ENCODE results near the gene S100A6.
A peak's percentile ranks its signal among the peaks of the same experiment; 100 is the strongest.
"Not testable (repeated sequence)": the region's sequence is repeated elsewhere in the genome, so short reads cannot be mapped to it uniquely, and the experiment has no call there.

The S100A6 gene

DNA sequence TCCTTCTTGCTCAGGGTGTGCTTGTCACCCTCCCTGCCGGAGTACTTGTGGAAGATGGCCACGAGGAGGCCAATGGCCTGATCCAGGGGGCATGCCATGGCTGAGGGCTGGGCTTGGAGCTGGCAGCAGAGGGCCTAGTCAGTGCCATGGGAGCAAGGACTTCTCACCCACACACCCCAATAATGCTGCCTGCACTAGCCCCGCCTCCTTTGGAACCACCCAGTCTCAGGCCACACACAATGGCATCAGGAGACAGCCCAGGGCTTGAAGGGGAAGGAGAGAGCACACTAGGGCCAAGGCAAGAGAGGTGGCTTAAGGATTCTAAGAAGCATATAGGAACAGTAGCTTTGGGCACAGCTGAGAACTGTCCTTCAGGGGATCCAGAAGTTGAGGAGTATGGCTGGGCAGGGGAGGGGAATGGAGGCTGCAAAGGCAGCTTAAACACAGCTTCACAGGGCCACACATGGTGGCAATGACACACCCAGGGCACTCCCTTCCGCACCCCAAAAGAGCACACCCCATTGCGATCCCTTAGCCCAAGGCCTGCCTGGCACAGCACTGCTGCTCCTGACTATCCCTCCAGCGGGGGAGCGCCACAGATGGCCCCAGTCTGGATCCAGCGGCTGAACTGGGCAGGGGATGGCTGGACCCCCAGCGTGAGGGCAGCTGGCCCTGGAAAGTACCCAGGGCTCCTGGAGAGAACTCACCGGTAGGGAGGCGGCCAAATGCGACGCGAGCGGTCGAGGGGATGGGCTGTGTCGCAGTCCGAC lies at the start of gene S100A6:
S100A6 (minus strand) TSS at position 750 of the 770 bp plus-strand sequence; CDS start at position 98, 652 bp downstream.
- Mint-ChIP-seq H3K36me3 (ENCODE audit: low read depth) (no peaks in the 10 kb centered on the region), H3K4me3 (peak within 1 kb of the TSS; percentile 68), H3K27ac (no peak within 1 kb of the TSS)

DNA sequence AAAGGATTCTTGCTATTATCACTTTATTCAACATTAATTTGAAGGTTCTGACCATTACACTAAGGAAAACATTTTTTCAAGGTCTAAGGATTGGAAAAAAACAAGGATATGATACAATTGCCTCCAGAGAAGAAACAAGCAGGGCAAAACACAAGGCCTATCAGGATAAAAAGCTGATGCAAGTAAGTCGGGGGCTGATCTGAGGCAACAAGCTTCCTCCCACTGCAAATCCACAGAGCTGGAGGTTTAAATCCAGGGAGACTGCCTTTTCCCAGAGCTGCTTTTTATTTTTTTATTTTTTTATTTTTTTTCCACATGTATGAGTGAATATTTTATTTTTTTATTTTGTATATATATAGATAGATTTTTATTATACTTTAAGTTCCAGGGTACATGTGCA lies 49.2 kb upstream of the S100A6 start:
- H3K27ac Mint-ChIP-seq = no peak overlapping the region
- no peak overlapping the region for H3K4me3 Mint-ChIP-seq
- no peak for DNase-seq
- no peaks in the 10 kb centered on the region for H3K36me3 Mint-ChIP-seq (ENCODE audit: low read depth)
- peaks cover 9% of the 10 kb centered on the region for H3K27me3 Mint-ChIP-seq (ENCODE audit: low read depth, poor library complexity)
- H3K4me1 Mint-ChIP-seq = peaks cover 42% of the 10 kb centered on the region
- H3K9me3 Mint-ChIP-seq = no peaks in the 10 kb centered on the region
- TF ChIP-seq, protein P1, sequence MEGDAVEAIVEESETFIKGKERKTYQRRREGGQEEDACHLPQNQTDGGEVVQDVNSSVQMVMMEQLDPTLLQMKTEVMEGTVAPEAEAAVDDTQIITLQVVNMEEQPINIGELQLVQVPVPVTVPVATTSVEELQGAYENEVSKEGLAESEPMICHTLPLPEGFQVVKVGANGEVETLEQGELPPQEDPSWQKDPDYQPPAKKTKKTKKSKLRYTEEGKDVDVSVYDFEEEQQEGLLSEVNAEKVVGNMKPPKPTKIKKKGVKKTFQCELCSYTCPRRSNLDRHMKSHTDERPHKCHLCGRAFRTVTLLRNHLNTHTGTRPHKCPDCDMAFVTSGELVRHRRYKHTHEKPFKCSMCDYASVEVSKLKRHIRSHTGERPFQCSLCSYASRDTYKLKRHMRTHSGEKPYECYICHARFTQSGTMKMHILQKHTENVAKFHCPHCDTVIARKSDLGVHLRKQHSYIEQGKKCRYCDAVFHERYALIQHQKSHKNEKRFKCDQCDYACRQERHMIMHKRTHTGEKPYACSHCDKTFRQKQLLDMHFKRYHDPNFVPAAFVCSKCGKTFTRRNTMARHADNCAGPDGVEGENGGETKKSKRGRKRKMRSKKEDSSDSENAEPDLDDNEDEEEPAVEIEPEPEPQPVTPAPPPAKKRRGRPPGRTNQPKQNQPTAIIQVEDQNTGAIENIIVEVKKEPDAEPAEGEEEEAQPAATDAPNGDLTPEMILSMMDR (IDR thresholded peaks at IDR 0.05) = no peak

More for the DNA sequence above, at the start of gene S100A6:
- no peak for DNase-seq
- Mint-ChIP-seq H3K27me3 (ENCODE audit: low read depth, poor library complexity) (no peaks in the 10 kb centered on the region), H3K9me3 (no peaks in the 10 kb centered on the region), H3K4me1 (peaks cover 72% of the 10 kb centered on the region)
- TF ChIP-seq, protein P1 (IDR thresholded peaks at IDR 0.05) = no peak

DNA sequence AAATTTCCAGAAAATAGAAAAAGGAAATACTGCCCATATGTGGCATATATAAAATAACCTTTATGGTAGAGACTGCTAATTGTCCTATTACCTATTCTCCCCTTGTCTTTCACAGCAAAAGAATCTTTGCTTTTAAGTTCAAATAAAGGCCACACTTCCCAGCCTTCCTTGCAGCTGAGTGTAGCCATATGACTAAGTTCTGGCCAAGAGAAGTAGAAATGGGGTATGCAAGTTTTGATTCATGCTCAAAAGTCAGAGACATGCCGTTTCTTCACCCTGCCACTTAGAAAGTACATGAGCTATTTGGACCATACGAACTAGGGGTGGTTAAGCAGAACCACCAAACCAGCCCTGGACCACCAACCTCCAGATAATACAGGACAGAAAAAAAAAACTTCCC lies 48.2 kb upstream of the S100A6 start:
- TF ChIP-seq, protein P1 (IDR thresholded peaks at IDR 0.05) = no peak
- peaks cover 3% of the 10 kb centered on the region for H3K27me3 Mint-ChIP-seq (ENCODE audit: low read depth, poor library complexity)
- DNase-seq = no peak
- H3K27ac Mint-ChIP-seq = no peak overlapping the region
- H3K4me3 Mint-ChIP-seq = no peak overlapping the region
- no peaks in the 10 kb centered on the region for H3K36me3 Mint-ChIP-seq (ENCODE audit: low read depth)
- H3K9me3 Mint-ChIP-seq = no peaks in the 10 kb centered on the region
- H3K4me1 Mint-ChIP-seq = peaks cover 42% of the 10 kb centered on the region

- DNase-seq, H3K27ac Mint-ChIP-seq: not testable (repeated sequence)
Measured at GRCh38 chr1:153583514-153583913, 47.7 kb upstream of the S100A6 start.

GRCh38 chr1:153582836-153583235 lies 47.0 kb upstream of the S100A6 start:
- not testable (repeated sequence) for H3K4me3 Mint-ChIP-seq; H3K27me3 Mint-ChIP-seq (ENCODE audit: low read depth, poor library complexity); DNase-seq; H3K27ac Mint-ChIP-seq; H3K36me3 Mint-ChIP-seq (ENCODE audit: low read depth); H3K9me3 Mint-ChIP-seq
- peaks cover 44% of the 10 kb centered on the region for H3K4me1 Mint-ChIP-seq

More at GRCh38 chr1:153583514-153583913, 47.7 kb upstream of the S100A6 start:
- H3K4me3 Mint-ChIP-seq; H3K9me3 Mint-ChIP-seq; H3K27me3 Mint-ChIP-seq (ENCODE audit: low read depth, poor library complexity); H3K36me3 Mint-ChIP-seq (ENCODE audit: low read depth): not testable (repeated sequence)
- H3K4me1 Mint-ChIP-seq = peaks cover 41% of the 10 kb centered on the region

- H3K4me1 Mint-ChIP-seq = peaks cover 15% of the 10 kb centered on the region
- no peak overlapping the region for H3K4me3 Mint-ChIP-seq
- H3K27me3 Mint-ChIP-seq (ENCODE audit: low read depth, poor library complexity) = no peaks in the 10 kb centered on the region
- H3K27ac Mint-ChIP-seq = no peak overlapping the region
- TF ChIP-seq, protein P1 (IDR thresholded peaks at IDR 0.05) = no peak
- peaks cover 19% of the 10 kb centered on the region for H3K9me3 Mint-ChIP-seq
- no peaks in the 10 kb centered on the region for H3K36me3 Mint-ChIP-seq (ENCODE audit: low read depth)
- no peak for DNase-seq
Measured at GRCh38 chr1:153578936-153579335, 43.1 kb upstream of the S100A6 start.

DNA sequence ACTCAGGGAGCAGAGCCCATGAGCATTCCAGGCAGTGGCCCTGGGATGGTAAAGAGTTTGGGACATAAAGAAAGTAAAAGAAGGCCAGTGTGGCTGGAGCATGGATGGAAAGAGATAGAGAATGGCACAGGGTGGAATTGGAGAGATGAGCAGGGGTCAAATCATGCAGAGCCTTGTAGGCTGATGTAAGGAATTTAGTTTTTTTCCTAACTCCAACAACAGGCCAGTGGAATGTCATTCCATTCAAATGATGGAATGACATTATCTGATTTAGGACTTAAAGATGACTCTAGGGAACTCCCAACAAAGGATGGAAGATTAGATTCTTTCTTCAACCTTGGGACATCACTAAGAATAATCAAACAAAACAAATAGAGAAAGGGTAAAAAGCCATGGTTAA lies 42.7 kb upstream of the S100A6 start:
- TF ChIP-seq, protein P1 (IDR thresholded peaks at IDR 0.05) = no peak
- peaks cover 11% of the 10 kb centered on the region for H3K4me1 Mint-ChIP-seq
- no peaks in the 10 kb centered on the region for H3K36me3 Mint-ChIP-seq (ENCODE audit: low read depth)
- no peak for DNase-seq
- peaks cover 23% of the 10 kb centered on the region for H3K9me3 Mint-ChIP-seq
- H3K27me3 Mint-ChIP-seq (ENCODE audit: low read depth, poor library complexity) = no peaks in the 10 kb centered on the region
- H3K4me3 Mint-ChIP-seq = no peak overlapping the region
- no peak overlapping the region for H3K27ac Mint-ChIP-seq
